HG02885 (cell line): ENCODE measurements around the gene MC4R.

Experiments
- ATAC-seq: cut with Tn5 transposase; IDR thresholded peaks from one replicate; pipeline ENCODE4 v1.9.1; 2021; ENCODE audit warnings: mild to moderate bottlenecking; ENCODE audit not compliant: unreplicated experiment, poor library complexity

Gene MC4R

DNA sequence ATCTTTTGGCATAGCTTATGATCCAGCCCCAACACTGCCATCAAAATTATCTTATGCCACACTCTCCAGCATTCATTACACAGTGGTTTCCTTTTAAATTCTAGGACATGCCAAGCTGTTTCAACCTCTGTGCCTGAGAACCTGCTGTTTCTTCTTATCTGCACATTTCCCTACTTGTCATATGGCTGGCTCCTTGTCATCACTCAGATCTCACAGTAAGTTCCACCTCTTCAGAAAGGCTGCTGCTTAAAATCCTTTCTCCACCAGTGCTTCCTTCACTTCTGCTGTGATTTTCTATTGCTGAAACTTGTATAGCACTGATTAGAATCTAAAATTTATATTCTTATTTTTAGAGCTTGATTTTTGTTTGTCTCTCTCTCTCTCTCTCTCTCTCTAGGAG lies 43.4 kb downstream of the MC4R start:
- ATAC-seq: no peak

DNA sequence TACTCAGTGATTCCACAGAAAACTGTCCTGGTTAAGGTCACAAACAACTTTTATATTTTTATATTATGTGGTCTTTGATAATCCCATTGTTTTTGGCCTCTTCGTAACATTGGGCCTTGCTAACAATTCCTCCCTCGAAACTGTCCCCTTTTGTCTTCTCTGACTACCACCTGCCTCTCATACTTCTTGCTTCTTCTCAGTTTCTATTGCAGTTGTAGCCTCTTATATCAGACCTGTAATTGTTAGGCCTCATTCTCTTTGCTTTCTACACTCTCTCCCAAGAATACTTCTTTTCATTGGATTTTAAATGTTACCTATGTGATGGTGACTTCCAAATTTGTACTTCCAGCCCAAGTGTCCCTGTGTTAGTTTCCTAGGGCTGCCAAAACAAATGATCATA lies 44.7 kb downstream of the MC4R start:
- ATAC-seq: no peak

DNA sequence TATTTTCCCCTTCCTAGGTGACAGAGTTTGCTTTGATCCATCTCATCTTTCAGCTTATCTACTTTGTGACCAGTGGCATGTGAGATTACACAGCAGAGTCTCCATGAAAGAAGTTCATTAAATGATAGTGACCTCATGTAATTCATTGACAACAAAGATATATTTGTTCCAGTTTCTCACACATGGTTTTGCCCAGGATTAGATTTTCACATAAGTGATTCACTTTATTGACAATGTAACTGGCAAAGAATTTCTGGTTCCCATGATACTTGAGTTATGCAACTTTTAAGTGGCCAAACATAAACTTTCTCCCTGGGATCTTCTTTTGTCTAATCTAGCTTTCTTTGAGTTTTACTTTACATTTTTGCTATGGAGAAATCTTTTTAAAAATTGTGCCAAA lies 50.0 kb downstream of the MC4R start:
- no peak for ATAC-seq
